Endothelial cell of umbilical vein (primary cell): ENCODE results near the gene ARL8A.

ENCODE experiments used
- JUN ChIP-seq: IDR thresholded peaks from 2 replicates; pipeline ENCODE4 v1.6.1; 2011; ENCODE audit warnings: borderline replicate concordance, low read depth; ENCODE audit not compliant: insufficient read length, insufficient read depth
- POLR2A ChIP-seq: IDR thresholded peaks from 2 replicates; pipeline ENCODE4 v1.6.1; 2012; ENCODE audit warnings: low read depth, mild to moderate bottlenecking, control low read depth, low read length
- TF ChIP-seq, protein P1 (sequence below), 2 donors: IDR thresholded peaks; 1 replicate in 1 of 2; 2 replicates in 1 of 2; pipeline ENCODE4 v1.5.1; 2011; ENCODE audit warnings: low read length in 2 of 2, mild to moderate bottlenecking in 2 of 2, moderate library complexity in 2 of 2, control low read depth in 1 of 2, inconsistent platforms in 1 of 2, low read depth in 1 of 2; ENCODE audit not compliant: insufficient read depth in 1 of 2; ENCODE audit errors: extremely low read depth in 1 of 2
- TF ChIP-seq, protein P2 (sequence below): IDR thresholded peaks from 2 replicates; pipeline ENCODE4 v1.6.1; 2011; ENCODE audit not compliant: insufficient read depth, insufficient read length

DNA sequence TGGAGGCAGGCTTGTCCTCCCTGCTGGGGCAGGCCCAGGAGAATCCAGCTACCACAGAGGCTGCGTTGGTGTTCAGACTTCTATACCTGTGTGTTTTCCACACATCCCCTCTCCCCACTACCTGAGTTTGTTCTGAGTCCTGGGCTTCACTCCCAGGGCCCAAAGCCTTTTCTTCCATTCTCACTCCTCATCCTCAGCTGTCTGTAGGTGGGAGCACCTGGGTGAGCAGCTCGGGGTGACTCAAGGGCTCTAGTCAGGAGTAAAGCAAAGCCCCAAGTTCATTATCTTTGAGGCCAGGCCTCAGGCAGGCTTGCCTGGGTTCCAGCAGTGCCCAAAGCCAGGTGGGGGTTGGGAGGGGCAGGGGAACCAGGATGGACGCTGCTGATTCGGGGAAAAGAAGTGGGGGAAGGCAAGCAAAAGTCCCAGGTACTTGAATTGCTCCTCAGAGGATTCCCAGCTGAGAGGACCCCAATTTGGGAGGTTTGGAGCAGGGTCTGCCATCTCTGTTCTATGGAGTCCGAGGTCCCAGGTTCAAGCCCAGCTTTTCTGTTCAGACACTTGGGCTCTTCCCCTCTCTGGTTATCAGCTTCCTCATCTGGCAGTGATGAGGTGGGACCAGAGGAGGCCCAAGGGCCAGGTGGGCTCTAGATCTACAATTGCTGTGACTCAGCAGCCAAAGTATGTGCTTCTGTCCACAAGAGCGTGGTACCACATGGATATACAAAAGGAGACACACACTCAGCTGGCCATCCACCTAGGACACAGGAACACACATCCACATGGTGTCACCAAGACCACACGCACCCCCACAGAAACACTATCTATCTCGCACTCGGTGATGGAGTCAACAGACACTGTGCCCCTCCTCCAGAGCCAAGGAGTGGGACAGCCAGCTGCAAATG, 21.7 kb upstream of the ARL8A start:
- TF ChIP-seq, protein P1, sequence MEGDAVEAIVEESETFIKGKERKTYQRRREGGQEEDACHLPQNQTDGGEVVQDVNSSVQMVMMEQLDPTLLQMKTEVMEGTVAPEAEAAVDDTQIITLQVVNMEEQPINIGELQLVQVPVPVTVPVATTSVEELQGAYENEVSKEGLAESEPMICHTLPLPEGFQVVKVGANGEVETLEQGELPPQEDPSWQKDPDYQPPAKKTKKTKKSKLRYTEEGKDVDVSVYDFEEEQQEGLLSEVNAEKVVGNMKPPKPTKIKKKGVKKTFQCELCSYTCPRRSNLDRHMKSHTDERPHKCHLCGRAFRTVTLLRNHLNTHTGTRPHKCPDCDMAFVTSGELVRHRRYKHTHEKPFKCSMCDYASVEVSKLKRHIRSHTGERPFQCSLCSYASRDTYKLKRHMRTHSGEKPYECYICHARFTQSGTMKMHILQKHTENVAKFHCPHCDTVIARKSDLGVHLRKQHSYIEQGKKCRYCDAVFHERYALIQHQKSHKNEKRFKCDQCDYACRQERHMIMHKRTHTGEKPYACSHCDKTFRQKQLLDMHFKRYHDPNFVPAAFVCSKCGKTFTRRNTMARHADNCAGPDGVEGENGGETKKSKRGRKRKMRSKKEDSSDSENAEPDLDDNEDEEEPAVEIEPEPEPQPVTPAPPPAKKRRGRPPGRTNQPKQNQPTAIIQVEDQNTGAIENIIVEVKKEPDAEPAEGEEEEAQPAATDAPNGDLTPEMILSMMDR (IDR thresholded peaks at IDR 0.05; ENCODE audit: extremely low read depth in 1 of 2, insufficient read depth in 1 of 2, low read depth in 1 of 2, low read length in 2 of 2), result no peak
- no peak for TF ChIP-seq POLR2A
- no peak for TF ChIP-seq JUN
- TF ChIP-seq, protein P2, sequence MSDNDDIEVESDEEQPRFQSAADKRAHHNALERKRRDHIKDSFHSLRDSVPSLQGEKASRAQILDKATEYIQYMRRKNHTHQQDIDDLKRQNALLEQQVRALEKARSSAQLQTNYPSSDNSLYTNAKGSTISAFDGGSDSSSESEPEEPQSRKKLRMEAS, result no peak
